GM12801 (cell line): ENCODE data around the gene DGKG.

Source experiments
- CTCF ChIP-seq: IDR thresholded peaks from one replicate; pipeline ENCODE4 v1.5.1; 2011; ENCODE audit warnings: control low read depth; ENCODE audit not compliant: insufficient read length; ENCODE audit errors: extremely low read depth

Gene DGKG

GRCh38 chr3:186128158-186128557 is 233.9 kb downstream of the DGKG start:
- TF ChIP-seq CTCF, result no peak

- TF ChIP-seq CTCF, result no peak
Measured at GRCh38 chr3:186127463-186127862, 234.6 kb downstream of the DGKG start.

GRCh38 chr3:186125118-186125517 is 236.9 kb downstream of the DGKG start:
- TF ChIP-seq CTCF, result no peak

- TF ChIP-seq CTCF, result no peak
Measured at GRCh38 chr3:186124592-186124991, 237.4 kb downstream of the DGKG start.

- TF ChIP-seq CTCF, result no peak
Measured at GRCh38 chr3:186123012-186123411, 239.0 kb downstream of the DGKG start.

- TF ChIP-seq CTCF, result no peak
Measured at GRCh38 chr3:186121968-186122367, 240.1 kb downstream of the DGKG start.

GRCh38 chr3:186121278-186121677 is 240.8 kb downstream of the DGKG start:
- TF ChIP-seq CTCF, result no peak

GRCh38 chr3:186119499-186119898 is 242.5 kb downstream of the DGKG start:
- TF ChIP-seq CTCF, result no peak
